Fibroblast of lung (primary cell): ENCODE measurements around the gene ACAP3. TPM values are rescaled to one million over a fixed set of nuclear protein-coding genes. Genes with fewer than 3 reads are reported as not detected.

Experiments used
- DNase-seq, 2 donors: peaks; one replicate each; pipeline versions ENCODE4 v3.0.0 to v3.0.0-alpha.2; 2010; ENCODE audit warnings: low read depth in 2 of 2
- H2AFZ ChIP-seq: 2 replicates; pipeline ENCODE4 v1.5.1; 2012; ENCODE audit warnings: low read length, control low read depth, inconsistent platforms
- H3K27ac ChIP-seq: 2 replicates; pipeline ENCODE4 v1.5.1; 2011; ENCODE audit warnings: low read length, control low read depth; ENCODE audit not compliant: insufficient read depth
- H3K27me3 ChIP-seq: 2 replicates; pipeline ENCODE4 v1.5.1; 2011; ENCODE audit warnings: mild to moderate bottlenecking, low read length; ENCODE audit not compliant: control insufficient read depth, insufficient read depth
- H3K36me3 ChIP-seq: 2 replicates; pipeline ENCODE4 v1.5.1; 2011; ENCODE audit warnings: low read length; ENCODE audit not compliant: control insufficient read depth, insufficient read depth
- H3K4me1 ChIP-seq: 2 replicates; pipeline ENCODE4 v1.5.1; 2011; ENCODE audit warnings: low read length; ENCODE audit not compliant: control insufficient read depth, insufficient read depth; ENCODE audit errors: extremely low read depth
- H3K4me2 ChIP-seq: 2 replicates; pipeline ENCODE4 v1.5.1; 2011; ENCODE audit warnings: low read length, control low read depth; ENCODE audit not compliant: insufficient read depth; ENCODE audit errors: extremely low read depth
- H3K4me3 ChIP-seq, 4 experiments: fragments of 200-600 bp in 1 of 4; sonication (generic) in 1 of 4; replicated peaks in 1 of 4; 2 replicates each; pipeline ENCODE4 v1.5.1; 2011 to 2016; ENCODE audit warnings: low read length in 4 of 4, low read depth in 3 of 4, mild to moderate bottlenecking in 3 of 4, control low read depth in 2 of 4, inconsistent platforms in 1 of 4, mixed read lengths in 1 of 4; ENCODE audit not compliant: insufficient read depth in 1 of 4; ENCODE audit errors: control extremely low read depth in 1 of 4
- H3K79me2 ChIP-seq: 2 replicates; pipeline ENCODE4 v1.5.1; 2012; ENCODE audit warnings: mild to moderate bottlenecking, low read length, inconsistent platforms; ENCODE audit not compliant: control insufficient read depth, insufficient read depth
- H3K9ac ChIP-seq: 2 replicates; pipeline ENCODE4 v1.5.1; 2011; ENCODE audit warnings: mild to moderate bottlenecking, low read length, control low read depth; ENCODE audit not compliant: insufficient read depth
- H3K9me3 ChIP-seq: 2 replicates; pipeline ENCODE4 v1.5.1; 2012; ENCODE audit warnings: low read depth, low read length; ENCODE audit not compliant: control insufficient read depth, insufficient read depth
- H4K20me1 ChIP-seq: 2 replicates; pipeline ENCODE4 v1.5.1; 2011; ENCODE audit warnings: low read length; ENCODE audit not compliant: control insufficient read depth, insufficient read depth; ENCODE audit errors: extremely low read depth
- CTCF ChIP-seq, 2 donors: IDR thresholded peaks in 1 of 2; conservative IDR thresholded peaks in 1 of 2; 1 replicate in 1 of 2; 2 replicates in 1 of 2; pipeline ENCODE4 v1.5.1; 2011 to 2012; ENCODE audit warnings: low read length in 2 of 2, control low read depth in 1 of 2, inconsistent platforms in 1 of 2, low read depth in 1 of 2, mild to moderate bottlenecking in 1 of 2
- EZH2 ChIP-seq: IDR thresholded peaks from 2 replicates; pipeline ENCODE4 v1.5.1; 2012; ENCODE audit warnings: low read length, control low read depth, mild to moderate bottlenecking; ENCODE audit errors: missing control alignments
- polyA plus RNA-seq, 2 donors: library from polyadenylated mRNA; depleted of rRNA in 1 of 2; stranded (reverse) in 1 of 2; unstranded in 1 of 2; fragments of >200 nt; gene quantifications; 2 replicates each; pipeline ENCODE4 v1.2.1, GENCODE V29; 2011 to 2012; ENCODE audit warnings: missing spikeins in 1 of 2
- total RNA-seq: library from RNA; depleted of rRNA; stranded (reverse); fragments of >200 nt; gene quantifications from 2 replicates; pipeline ENCODE4 v1.2.1, GENCODE V29; 2014

The ACAP3 gene
- total and polyA plus RNA-seq, 2 donors (not counting 1 experiment from before 2014, with no cell fraction given) = 15.3 to 50.9 TPM

GRCh38 chr1:1305300-1306069 lies 2.2 kb downstream of the ACAP3 start:
- no peak for TF ChIP-seq EZH2
- no peak for TF ChIP-seq CTCF (conservative IDR thresholded peaks at IDR 0.05 in 1 of 2, IDR thresholded peaks at IDR 0.05 in 1 of 2; ENCODE audit: low read depth in 1 of 2, low read length in 2 of 2)
- H3K9ac ChIP-seq = peak overlapping the region; percentile 48
- H3K27me3 ChIP-seq = no peaks in the 10 kb centered on the region
- no peaks in the 10 kb centered on the region for H3K9me3 ChIP-seq
- H3K4me1 ChIP-seq = peaks cover 23% of the 10 kb centered on the region
- DNase-seq = peak; percentile 73 to 80
- peak overlapping the region; percentile 99 for H3K4me2 ChIP-seq
- H3K27ac ChIP-seq = peak overlapping the region; percentile 39
- peaks cover 13% of the 10 kb centered on the region for H3K36me3 ChIP-seq
- H3K79me2 ChIP-seq = peaks cover 48% of the 10 kb centered on the region
- H3K4me3 ChIP-seq = peak overlapping the region; percentile 66 to 84 (median 78)
- H4K20me1 ChIP-seq = no peaks in the 10 kb centered on the region
- no peak overlapping the region for H2AFZ ChIP-seq

GRCh38 chr1:1304331-1305299 lies 3.1 kb downstream of the ACAP3 start:
- peak overlapping the region; percentile 31 to 84 (median 78) for H3K4me3 ChIP-seq
- TF ChIP-seq CTCF (conservative IDR thresholded peaks at IDR 0.05 in 1 of 2, IDR thresholded peaks at IDR 0.05 in 1 of 2; ENCODE audit: low read depth in 1 of 2, low read length in 2 of 2) (no peak), EZH2 (no peak)
- peak overlapping the region; percentile 39 for H3K9ac ChIP-seq
- H2AFZ ChIP-seq = no peak overlapping the region
- no peaks in the 10 kb centered on the region for H3K27me3 ChIP-seq
- H3K36me3 ChIP-seq = peaks cover 12% of the 10 kb centered on the region
- H3K4me2 ChIP-seq = peak overlapping the region; percentile 99
- H4K20me1 ChIP-seq = no peaks in the 10 kb centered on the region
- peak; percentile 73 to 79 for DNase-seq
- no peaks in the 10 kb centered on the region for H3K9me3 ChIP-seq
- peak overlapping the region; percentile 39 for H3K27ac ChIP-seq
- H3K4me1 ChIP-seq = peaks cover 21% of the 10 kb centered on the region
- H3K79me2 ChIP-seq = peaks cover 46% of the 10 kb centered on the region

- H3K36me3 ChIP-seq = peaks cover 13% of the 10 kb centered on the region
- no peaks in the 10 kb centered on the region for H3K9me3 ChIP-seq
- H3K79me2 ChIP-seq = peaks cover 38% of the 10 kb centered on the region
- no peaks in the 10 kb centered on the region for H3K27me3 ChIP-seq
- H4K20me1 ChIP-seq = no peaks in the 10 kb centered on the region
- H3K9ac ChIP-seq = no peak overlapping the region
- TF ChIP-seq CTCF (conservative IDR thresholded peaks at IDR 0.05 in 1 of 2, IDR thresholded peaks at IDR 0.05 in 1 of 2; ENCODE audit: low read depth in 1 of 2, low read length in 2 of 2) = no peak
- TF ChIP-seq EZH2 = no peak
- H3K4me1 ChIP-seq = peaks cover 18% of the 10 kb centered on the region
- DNase-seq = no peak
- H3K27ac ChIP-seq = no peak overlapping the region
- H3K4me2 ChIP-seq = peak overlapping the region; percentile 8
- no peak overlapping the region for H3K4me3 ChIP-seq
- no peak overlapping the region for H2AFZ ChIP-seq
Observed at GRCh38 chr1:1303736-1304135, 4.0 kb downstream of the ACAP3 start.
